SK-N-SH (cell line): Measurements from ENCODE around the gene FGF18.

Source experiments
- EP300 ChIP-seq, 2 experiments: IDR thresholded peaks; 2 replicates each; pipeline versions ENCODE4 v1.4.0 to v1.6.1; 2012; ENCODE audit warnings: borderline replicate concordance in 1 of 2, low read depth in 1 of 2, low read length in 1 of 2
- GABPA ChIP-seq: IDR thresholded peaks from 2 replicates; pipeline ENCODE4 v1.4.0; 2012; ENCODE audit warnings: low read depth, mild to moderate bottlenecking
- MXI1 ChIP-seq: IDR thresholded peaks from 2 replicates; pipeline ENCODE4 v1.6.1; 2012; ENCODE audit warnings: mild to moderate bottlenecking, low read depth, low read length, improper control_type of control experiment
- NRF1 ChIP-seq: IDR thresholded peaks from 2 replicates; pipeline ENCODE4 v1.6.1; 2012; ENCODE audit warnings: low read depth, mild to moderate bottlenecking, low read length
- POLR2AphosphoS5 ChIP-seq: IDR thresholded peaks from 2 replicates; pipeline ENCODE4 v1.6.1; 2012; ENCODE audit warnings: low read depth, low read length
- RFX5 ChIP-seq: IDR thresholded peaks from 2 replicates; pipeline ENCODE4 v1.6.1; 2012; ENCODE audit warnings: mild to moderate bottlenecking, improper control_type of control experiment, low read length
- RXRA ChIP-seq: IDR thresholded peaks from 2 replicates; pipeline ENCODE4 v1.4.0; 2012; ENCODE audit warnings: low read depth, mild to moderate bottlenecking, borderline replicate concordance
- SIN3A ChIP-seq: IDR thresholded peaks from 2 replicates; pipeline ENCODE4 v1.6.1; 2012; ENCODE audit warnings: low read depth, mild to moderate bottlenecking, low read length, moderate library complexity, borderline replicate concordance
- TAF1 ChIP-seq: IDR thresholded peaks from 2 replicates; pipeline ENCODE4 v1.6.1; 2012; ENCODE audit warnings: low read depth, mild to moderate bottlenecking, low read length, moderate library complexity, borderline replicate concordance
- TF ChIP-seq, protein P1 (sequence below): fragments of 150-350 bp; IDR thresholded peaks from 2 replicates; pipeline ENCODE4 v1.6.1; 2017; ENCODE audit warnings: antibody characterized with exemption, low read length, low read depth, borderline replicate concordance
- TF ChIP-seq, protein P2 (sequence below): fragments of 200-600 bp; sonication (generic); IDR thresholded peaks from 2 replicates; pipeline ENCODE4 v1.6.1; 2017; ENCODE audit warnings: antibody characterized with exemption, mild to moderate bottlenecking, moderate library complexity
- TF ChIP-seq, protein P3 (sequence below): fragments of 150-350 bp; IDR thresholded peaks from 2 replicates; pipeline ENCODE4 v1.6.1; 2016; ENCODE audit warnings: mild to moderate bottlenecking, low read depth, low read length

DNA sequence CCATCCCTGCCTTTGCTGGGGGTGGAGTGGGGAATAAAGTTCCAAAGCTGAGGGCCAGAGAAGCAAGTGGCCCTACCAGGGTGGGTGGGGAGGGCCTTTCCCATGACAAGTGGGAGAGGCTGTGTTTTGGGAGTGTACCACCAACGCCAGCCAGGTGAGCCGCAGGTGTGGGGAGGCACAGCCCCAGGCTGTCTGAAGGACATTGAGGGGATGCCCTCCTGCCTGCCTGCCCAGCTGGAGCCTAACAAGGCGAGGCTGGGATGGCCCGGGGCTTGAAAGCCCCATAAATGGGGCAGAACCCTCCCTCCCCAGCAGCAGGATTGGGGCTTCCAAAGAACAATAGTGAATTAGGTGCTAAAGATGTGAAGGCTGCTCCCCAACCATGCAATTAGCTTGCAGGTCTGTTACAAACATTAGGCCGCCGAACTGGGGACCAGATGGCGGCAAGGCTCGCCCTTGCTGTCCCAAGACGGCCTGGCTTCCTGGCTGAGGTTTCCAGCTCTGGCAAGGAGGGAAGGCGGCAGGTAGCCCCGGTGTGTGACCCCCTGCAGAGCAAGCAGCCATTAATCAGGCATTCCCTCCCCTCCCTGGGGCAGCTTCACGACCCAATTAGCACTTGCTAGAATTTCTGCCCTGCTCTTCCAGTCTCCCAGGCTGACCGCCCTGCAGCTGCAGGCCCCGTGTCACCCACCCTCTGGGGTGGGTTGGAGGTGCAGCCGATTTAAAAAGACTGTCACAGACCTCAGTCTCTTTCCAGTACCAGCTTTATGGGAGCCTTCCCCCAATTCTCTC lies 42.9 kb downstream of the FGF18 start:
- TF ChIP-seq POLR2AphosphoS5 (no peak), GABPA (no peak), EP300 (IDR thresholded peaks at IDR 0.05; ENCODE audit: borderline replicate concordance in 1 of 2, low read depth in 1 of 2, low read length in 1 of 2) (no peak), RXRA (no peak), MXI1 (no peak), SIN3A (no peak), TAF1 (no peak), RFX5 (no peak), NRF1 (no peak)
- TF ChIP-seq, protein P1, sequence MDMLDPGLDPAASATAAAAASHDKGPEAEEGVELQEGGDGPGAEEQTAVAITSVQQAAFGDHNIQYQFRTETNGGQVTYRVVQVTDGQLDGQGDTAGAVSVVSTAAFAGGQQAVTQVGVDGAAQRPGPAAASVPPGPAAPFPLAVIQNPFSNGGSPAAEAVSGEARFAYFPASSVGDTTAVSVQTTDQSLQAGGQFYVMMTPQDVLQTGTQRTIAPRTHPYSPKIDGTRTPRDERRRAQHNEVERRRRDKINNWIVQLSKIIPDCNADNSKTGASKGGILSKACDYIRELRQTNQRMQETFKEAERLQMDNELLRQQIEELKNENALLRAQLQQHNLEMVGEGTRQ, result no peak
- TF ChIP-seq, protein P2, sequence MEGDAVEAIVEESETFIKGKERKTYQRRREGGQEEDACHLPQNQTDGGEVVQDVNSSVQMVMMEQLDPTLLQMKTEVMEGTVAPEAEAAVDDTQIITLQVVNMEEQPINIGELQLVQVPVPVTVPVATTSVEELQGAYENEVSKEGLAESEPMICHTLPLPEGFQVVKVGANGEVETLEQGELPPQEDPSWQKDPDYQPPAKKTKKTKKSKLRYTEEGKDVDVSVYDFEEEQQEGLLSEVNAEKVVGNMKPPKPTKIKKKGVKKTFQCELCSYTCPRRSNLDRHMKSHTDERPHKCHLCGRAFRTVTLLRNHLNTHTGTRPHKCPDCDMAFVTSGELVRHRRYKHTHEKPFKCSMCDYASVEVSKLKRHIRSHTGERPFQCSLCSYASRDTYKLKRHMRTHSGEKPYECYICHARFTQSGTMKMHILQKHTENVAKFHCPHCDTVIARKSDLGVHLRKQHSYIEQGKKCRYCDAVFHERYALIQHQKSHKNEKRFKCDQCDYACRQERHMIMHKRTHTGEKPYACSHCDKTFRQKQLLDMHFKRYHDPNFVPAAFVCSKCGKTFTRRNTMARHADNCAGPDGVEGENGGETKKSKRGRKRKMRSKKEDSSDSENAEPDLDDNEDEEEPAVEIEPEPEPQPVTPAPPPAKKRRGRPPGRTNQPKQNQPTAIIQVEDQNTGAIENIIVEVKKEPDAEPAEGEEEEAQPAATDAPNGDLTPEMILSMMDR, result no peak
- TF ChIP-seq, protein P3, sequence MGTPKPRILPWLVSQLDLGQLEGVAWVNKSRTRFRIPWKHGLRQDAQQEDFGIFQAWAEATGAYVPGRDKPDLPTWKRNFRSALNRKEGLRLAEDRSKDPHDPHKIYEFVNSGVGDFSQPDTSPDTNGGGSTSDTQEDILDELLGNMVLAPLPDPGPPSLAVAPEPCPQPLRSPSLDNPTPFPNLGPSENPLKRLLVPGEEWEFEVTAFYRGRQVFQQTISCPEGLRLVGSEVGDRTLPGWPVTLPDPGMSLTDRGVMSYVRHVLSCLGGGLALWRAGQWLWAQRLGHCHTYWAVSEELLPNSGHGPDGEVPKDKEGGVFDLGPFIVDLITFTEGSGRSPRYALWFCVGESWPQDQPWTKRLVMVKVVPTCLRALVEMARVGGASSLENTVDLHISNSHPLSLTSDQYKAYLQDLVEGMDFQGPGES, result no peak
